Mucosa of rectum (tissue), 2 donors: ENCODE results near the gene PPP1R12B.

Experiments
- H3K27ac ChIP-seq, 2 donors: one replicate each; pipeline ENCODE4 v1.7.0; 2013; ENCODE audit warnings: inconsistent platforms in 2 of 2, low read depth in 2 of 2, low read length in 2 of 2
- H3K27me3 ChIP-seq, 2 donors: one replicate each; pipeline ENCODE4 v1.7.0; 2013; ENCODE audit warnings: low read length in 2 of 2; ENCODE audit not compliant: control insufficient read depth in 2 of 2, insufficient read depth in 2 of 2
- H3K36me3 ChIP-seq, 2 donors: one replicate each; pipeline ENCODE4 v1.7.0; 2013; ENCODE audit warnings: low read length in 2 of 2; ENCODE audit not compliant: control insufficient read depth in 2 of 2, insufficient read depth in 2 of 2
- H3K4me1 ChIP-seq, 2 donors: one replicate each; pipeline ENCODE4 v1.7.0; 2013; ENCODE audit warnings: low read length in 2 of 2, mild to moderate bottlenecking in 1 of 2; ENCODE audit not compliant: control insufficient read depth in 2 of 2, insufficient read depth in 2 of 2
- H3K4me3 ChIP-seq, 2 donors: one replicate each; pipeline ENCODE4 v1.7.0; 2013; ENCODE audit warnings: low read length in 2 of 2
- H3K9ac ChIP-seq, 2 donors: one replicate each; pipeline ENCODE4 v1.7.0; 2013; ENCODE audit warnings: low read length in 2 of 2, low read depth in 1 of 2, mild to moderate bottlenecking in 1 of 2
- H3K9me3 ChIP-seq, 2 donors: one replicate each; pipeline ENCODE4 v1.7.0; 2013; ENCODE audit warnings: low read length in 2 of 2; ENCODE audit not compliant: control insufficient read depth in 2 of 2
- donor health status: healthy.
- donor health status: Normal muscosa, but diverticular disease.

PPP1R12B gene

DNA sequence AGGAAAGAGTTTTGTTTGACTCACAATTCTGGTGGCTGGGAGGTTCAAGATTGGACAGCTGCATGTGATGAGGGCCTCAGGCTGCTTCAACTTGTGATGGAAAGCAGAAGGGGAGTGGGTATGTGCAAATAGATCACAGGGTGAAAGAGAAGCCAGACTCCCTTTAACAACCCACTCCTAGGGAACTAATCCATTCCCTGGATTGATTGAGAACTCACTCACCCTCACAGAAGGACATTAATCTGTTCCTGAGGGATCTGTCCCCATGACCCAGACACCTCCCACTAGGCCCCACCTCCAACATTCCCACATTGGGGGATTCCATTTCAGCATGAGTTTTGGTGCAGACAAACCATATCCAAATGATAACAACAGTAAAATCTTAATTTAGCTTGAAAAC lies 32.3 kb upstream of the PPP1R12B start:
- no peak overlapping the region for H3K9ac ChIP-seq
- H3K27ac ChIP-seq = no peak overlapping the region
- H3K4me1 ChIP-seq = no peaks in the 10 kb centered on the region
- no peaks in the 10 kb centered on the region for H3K27me3 ChIP-seq
- no peaks in the 10 kb centered on the region for H3K36me3 ChIP-seq
- H3K9me3 ChIP-seq = no peaks in the 10 kb centered on the region
- H3K4me3 ChIP-seq = no peak overlapping the region

GRCh38 chr1:202317941-202318925 lies 30.3 kb upstream of the PPP1R12B start:
- Histone ChIP-seq H3K36me3 (no peaks in the 10 kb centered on the region), H3K4me1 (no peaks in the 10 kb centered on the region), H3K9ac (no peak overlapping the region)

DNA sequence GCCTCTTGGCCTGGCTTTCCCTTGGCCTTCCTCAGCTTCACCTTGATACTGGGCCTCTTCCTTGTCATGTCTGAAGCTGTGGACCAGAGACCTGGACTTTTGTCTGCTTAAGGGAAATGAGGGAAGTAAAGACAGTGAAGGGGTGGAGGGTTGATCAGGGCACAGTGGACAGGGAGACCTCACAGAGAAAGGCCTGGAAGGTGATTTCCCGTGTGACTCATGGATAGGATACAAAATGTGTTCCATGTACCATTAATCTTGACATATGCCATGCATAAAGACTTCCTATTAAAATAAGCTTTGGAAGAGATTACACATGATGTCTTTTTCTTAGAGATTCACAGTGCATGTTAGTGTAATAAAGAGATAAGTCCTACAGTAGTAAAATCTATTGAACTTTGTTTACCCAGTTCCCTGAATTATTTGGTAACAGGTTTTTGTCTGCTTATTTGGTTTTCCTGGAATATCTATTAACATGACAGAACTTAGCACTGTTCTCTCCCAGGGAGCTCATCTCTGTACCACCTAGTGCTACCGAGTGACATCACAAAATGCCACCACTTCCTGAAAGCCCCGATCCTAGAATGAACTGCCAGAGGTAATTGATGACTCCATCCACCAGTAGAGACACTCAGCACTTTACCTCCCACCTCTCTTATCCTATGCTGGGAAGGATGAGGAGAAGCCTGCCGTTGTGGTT lies 29.0 kb upstream of the PPP1R12B start:
- no peak overlapping the region for H3K9ac ChIP-seq

More at GRCh38 chr1:202317941-202318925, 30.3 kb upstream of the PPP1R12B start:
- no peak overlapping the region for H3K4me3 ChIP-seq
- H3K27me3 ChIP-seq = no peaks in the 10 kb centered on the region
- H3K27ac ChIP-seq = no peak overlapping the region
- H3K9me3 ChIP-seq = no peaks in the 10 kb centered on the region

DNA sequence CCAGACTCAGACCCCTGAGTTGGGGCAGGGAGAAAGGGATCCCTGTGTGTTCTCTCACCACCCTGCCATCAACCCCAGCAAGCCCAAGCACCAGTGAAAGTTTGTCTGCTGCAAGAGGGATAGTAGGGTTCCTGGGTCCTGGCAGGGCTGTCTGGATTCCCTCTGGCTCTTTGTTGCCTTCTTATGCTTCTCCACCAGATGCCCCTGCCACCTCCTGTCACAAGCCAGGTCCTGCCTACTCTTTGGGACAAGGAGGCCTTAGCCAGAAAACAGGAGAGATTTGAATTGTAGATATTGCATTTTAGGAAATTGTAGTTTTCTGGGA lies 28.5 kb upstream of the PPP1R12B start:
- Histone ChIP-seq H3K27ac (no peak overlapping the region), H3K36me3 (no peaks in the 10 kb centered on the region), H3K27me3 (no peaks in the 10 kb centered on the region)

More for the DNA sequence above, 29.0 kb upstream of the PPP1R12B start:
- Histone ChIP-seq H3K27me3 (no peaks in the 10 kb centered on the region), H3K4me1 (no peaks in the 10 kb centered on the region), H3K36me3 (no peaks in the 10 kb centered on the region), H3K4me3 (no peak overlapping the region), H3K27ac (no peak overlapping the region), H3K9me3 (no peaks in the 10 kb centered on the region)

DNA sequence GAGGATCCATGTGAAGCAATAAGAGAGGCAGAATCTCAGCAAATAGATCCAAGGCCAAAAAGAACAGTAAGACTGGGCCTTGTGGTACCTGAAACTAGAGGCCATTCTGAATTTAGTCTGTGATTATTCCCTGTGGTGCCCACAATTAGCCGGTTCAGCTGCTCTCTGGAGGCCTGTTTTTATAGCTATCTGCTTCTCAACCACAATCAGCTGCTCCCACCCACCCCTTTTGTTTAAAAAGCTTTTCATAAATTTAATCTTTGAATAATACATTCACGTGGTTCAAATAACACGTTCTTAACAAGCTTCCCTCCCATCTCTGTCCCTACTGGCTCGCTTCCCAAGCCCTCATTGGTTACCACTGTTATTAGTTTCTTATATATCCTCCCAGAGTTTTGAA lies 24.8 kb upstream of the PPP1R12B start:
- H3K4me1 ChIP-seq = no peaks in the 10 kb centered on the region
- H3K27ac ChIP-seq = no peak overlapping the region
- H3K9me3 ChIP-seq = no peaks in the 10 kb centered on the region
- no peaks in the 10 kb centered on the region for H3K27me3 ChIP-seq
- no peak overlapping the region for H3K9ac ChIP-seq
- no peak overlapping the region for H3K4me3 ChIP-seq
- H3K36me3 ChIP-seq = no peaks in the 10 kb centered on the region

More for the DNA sequence above, 28.5 kb upstream of the PPP1R12B start:
- Histone ChIP-seq H3K4me1 (no peaks in the 10 kb centered on the region), H3K9ac (no peak overlapping the region), H3K4me3 (no peak overlapping the region), H3K9me3 (no peaks in the 10 kb centered on the region)

- Histone ChIP-seq H3K4me3 (no peak overlapping the region), H3K36me3 (no peaks in the 10 kb centered on the region), H3K9ac (no peak overlapping the region), H3K9me3 (no peaks in the 10 kb centered on the region), H3K27ac (no peak overlapping the region), H3K4me1 (no peaks in the 10 kb centered on the region), H3K27me3 (no peaks in the 10 kb centered on the region)
Observed at GRCh38 chr1:202324646-202325045, 23.9 kb upstream of the PPP1R12B start.

- no peak overlapping the region for H3K4me3 ChIP-seq
- no peaks in the 10 kb centered on the region for H3K4me1 ChIP-seq
- H3K9me3 ChIP-seq = no peaks in the 10 kb centered on the region
- no peaks in the 10 kb centered on the region for H3K27me3 ChIP-seq
- no peak overlapping the region for H3K9ac ChIP-seq
- H3K36me3 ChIP-seq = peaks cover 7 to 8% of the 10 kb centered on the region in 2 donors
- no peak overlapping the region for H3K27ac ChIP-seq
Observed at GRCh38 chr1:202329891-202330290, 18.6 kb upstream of the PPP1R12B start.

GRCh38 chr1:202333861-202334260 lies 14.6 kb upstream of the PPP1R12B start:
- Histone ChIP-seq H3K9ac (no peak overlapping the region), H3K27ac (no peak overlapping the region), H3K9me3 (no peaks in the 10 kb centered on the region), H3K4me1 (no peaks in the 10 kb centered on the region), H3K36me3 (peaks cover 7 to 8% of the 10 kb centered on the region in 2 donors), H3K27me3 (no peaks in the 10 kb centered on the region), H3K4me3 (no peak overlapping the region)

DNA sequence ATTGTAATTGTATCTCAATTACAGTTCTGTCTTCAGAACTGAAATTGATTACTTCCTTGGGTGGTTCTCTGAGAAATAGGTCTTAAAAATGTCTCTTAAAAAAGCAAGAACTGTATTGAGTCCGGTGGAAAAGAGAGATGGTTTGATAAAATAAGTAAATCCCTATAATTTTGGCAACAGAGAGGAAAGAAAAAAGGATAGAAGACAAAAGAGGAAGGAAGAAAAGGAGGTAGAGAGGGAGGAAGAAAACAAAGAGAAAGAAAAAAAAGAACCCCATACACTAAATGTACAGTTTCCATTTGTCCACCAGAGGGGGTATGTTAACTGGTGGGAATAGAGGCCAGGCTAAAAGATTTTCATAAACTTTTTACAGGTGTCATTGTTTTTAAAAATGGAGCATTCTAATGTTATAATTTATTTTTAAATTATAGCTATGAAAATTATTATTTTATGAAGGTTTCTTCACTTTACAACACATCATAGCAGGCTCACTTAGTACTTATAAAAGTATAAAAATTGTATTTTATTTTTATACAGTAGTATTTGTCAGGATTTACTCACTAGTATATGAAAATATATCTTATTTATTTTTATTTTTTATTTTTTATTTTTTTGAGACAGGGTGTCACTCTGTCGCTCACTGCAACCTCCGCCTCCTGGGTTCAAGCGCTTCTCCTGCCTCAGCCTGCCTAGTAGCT lies 4.7 kb upstream of the PPP1R12B start:
- H3K9ac ChIP-seq = peak overlapping the region in 1 of 2 donors; percentile 21
- H3K9me3 ChIP-seq = no peaks in the 10 kb centered on the region
- no peaks in the 10 kb centered on the region for H3K36me3 ChIP-seq
- peaks cover 2 to 6% of the 10 kb centered on the region in 2 donors for H3K4me1 ChIP-seq
- H3K27ac ChIP-seq = no peak overlapping the region
- H3K4me3 ChIP-seq = no peak overlapping the region
- H3K27me3 ChIP-seq = no peaks in the 10 kb centered on the region
